Activated B cell treated with CpG ODN at 0.5 μM for 24 hours (primary cell): Measurements from ENCODE around the gene NLRP11. TPM values are rescaled to one million over a fixed set of nuclear protein-coding genes. Genes with fewer than 3 reads are reported as not detected.

Source experiments
- ATAC-seq: fragments of 200-7000 bp; cut with Tn5 transposase; one replicate; pipeline ENCODE4 v1.10.0; 2021; ENCODE audit warnings: low read depth, mild to moderate bottlenecking, moderate library complexity
- CTCF ChIA-PET: fragments of 350-600 bp; sonication (Branson Sonifier 250); formaldehyde crosslinking; loops from one replicate; lab custom pipeline; 2021; ENCODE audit warnings: antibody characterized with exemption; lab: Charles Lee
- POLR2A ChIA-PET: fragments of 350-600 bp; sonication (Branson Sonifier 250); formaldehyde crosslinking; loops from one replicate; lab custom pipeline; 2021; ENCODE audit warnings: antibody characterized with exemption; lab: Charles Lee
- DNase-seq: peaks from one replicate; pipeline ENCODE4 v3.0.0; 2022
- H3K27ac Mint-ChIP-seq: one replicate; pipeline ENCODE4 v1.8.0; 2020; ENCODE audit warnings: mixed read lengths
- H3K27me3 Mint-ChIP-seq: one replicate; pipeline ENCODE4 v1.8.0; 2021; ENCODE audit warnings: mixed read lengths
- H3K36me3 Mint-ChIP-seq: one replicate; pipeline ENCODE4 v1.8.0; 2021; ENCODE audit warnings: low read depth, mixed read lengths
- H3K4me1 Mint-ChIP-seq: one replicate; pipeline ENCODE4 v1.8.0; 2021; ENCODE audit warnings: mixed read lengths
- H3K4me3 Mint-ChIP-seq: one replicate; pipeline ENCODE4 v1.8.0; 2020; ENCODE audit warnings: mild to moderate bottlenecking, mixed read lengths
- H3K9me3 Mint-ChIP-seq: one replicate; pipeline ENCODE4 v1.8.0; 2020; ENCODE audit warnings: mixed read lengths
- CTCF ChIP-seq: fragments of 200-600 bp; IDR thresholded peaks from one replicate; pipeline ENCODE4 v1.8.0; 2022; ENCODE audit warnings: antibody characterized with exemption, mild to moderate bottlenecking
- intact Hi-C: fragments of 100-400 bp; cut with micrococcal nuclease; formaldehyde crosslinking; loops from one replicate; pipeline ENCODE4 v1.15.1; 2024
- total RNA-seq: library from RNA; stranded (reverse); gene quantifications from 2 replicates; pipeline ENCODE4 v1.2.3, GENCODE V29; 2022

Gene NLRP11
- total RNA-seq, 1 donor from 2014 or later = 0.16 TPM

- no peak for TF ChIP-seq CTCF
- intact Hi-C loops = no loop called here
- ChIA-PET CTCF (no interaction called here), POLR2A (no interaction called here)
- no peak overlapping the region for H3K27ac Mint-ChIP-seq
- H3K4me3 Mint-ChIP-seq = no peak overlapping the region
- no peak for DNase-seq
- H3K4me1 Mint-ChIP-seq = peaks cover 9% of the 10 kb centered on the region
- no peaks in the 10 kb centered on the region for H3K36me3 Mint-ChIP-seq
- H3K9me3 Mint-ChIP-seq = peaks cover 2% of the 10 kb centered on the region
- peaks cover 2% of the 10 kb centered on the region for H3K27me3 Mint-ChIP-seq
- ATAC-seq = no peak
These were observed 29.5 kb downstream of the NLRP11 start for GRCh38 chr19:55802281-55802680.

- peaks cover 2% of the 10 kb centered on the region for H3K9me3 Mint-ChIP-seq
- DNase-seq = no peak
- intact Hi-C loops = no loop called here
- POLR2A ChIA-PET = no interaction called here
- H3K4me3 Mint-ChIP-seq = no peak overlapping the region
- H3K36me3 Mint-ChIP-seq = no peaks in the 10 kb centered on the region
- CTCF ChIA-PET = interaction anchor here (1.4 kb wide), 1 partner anchor 8 kb away, joined by 4 read pairs; no protein-coding TSS in a partner anchor
- no peak for TF ChIP-seq CTCF
- H3K27me3 Mint-ChIP-seq = peaks cover 2% of the 10 kb centered on the region
- peak overlapping the region; percentile 11 for H3K27ac Mint-ChIP-seq
- no peak for ATAC-seq
- H3K4me1 Mint-ChIP-seq = peaks cover 9% of the 10 kb centered on the region
These were observed 30.4 kb downstream of the NLRP11 start for GRCh38 chr19:55801416-55801815.

GRCh38 chr19:55795021-55795420 is 36.8 kb downstream of the NLRP11 start:
- Mint-ChIP-seq H3K27ac (no peak overlapping the region), H3K9me3 (no peaks in the 10 kb centered on the region), H3K4me3 (no peak overlapping the region), H3K27me3 (peaks cover 2% of the 10 kb centered on the region), H3K36me3 (no peaks in the 10 kb centered on the region), H3K4me1 (no peaks in the 10 kb centered on the region)
- ChIA-PET POLR2A (no interaction called here), CTCF (no interaction called here)
- TF ChIP-seq CTCF = no peak
- no peak for DNase-seq
- intact Hi-C loops = no loop called here
- no peak for ATAC-seq

- intact Hi-C loops = no loop called here
- no peaks in the 10 kb centered on the region for H3K4me1 Mint-ChIP-seq
- H3K9me3 Mint-ChIP-seq = no peaks in the 10 kb centered on the region
- peaks cover 15% of the 10 kb centered on the region for H3K27me3 Mint-ChIP-seq
- ChIA-PET CTCF (no interaction called here), POLR2A (interaction anchor here (0.6 kb wide), 1 partner anchor 40 kb away, joined by 3 read pairs; no protein-coding TSS in a partner anchor)
- H3K36me3 Mint-ChIP-seq = no peaks in the 10 kb centered on the region
- no peak for DNase-seq
- H3K27ac Mint-ChIP-seq = no peak overlapping the region
- ATAC-seq = no peak
- TF ChIP-seq CTCF = no peak
- no peak overlapping the region for H3K4me3 Mint-ChIP-seq
These were observed 50.7 kb downstream of the NLRP11 start for GRCh38 chr19:55781112-55781511.

GRCh38 chr19:55778331-55778730 is 53.5 kb downstream of the NLRP11 start:
- Mint-ChIP-seq H3K9me3 (no peaks in the 10 kb centered on the region), H3K4me1 (no peaks in the 10 kb centered on the region), H3K36me3 (no peaks in the 10 kb centered on the region), H3K27ac (no peak overlapping the region), H3K4me3 (no peak overlapping the region), H3K27me3 (peaks cover 28% of the 10 kb centered on the region)
- DNase-seq (no peak), ATAC-seq (no peak)
- intact Hi-C loops = no loop called here
- CTCF ChIA-PET = no interaction called here
- POLR2A ChIA-PET = no interaction called here
- TF ChIP-seq CTCF = no peak
